Measurements from ENCODE around the gene AIFM1. TPM values are rescaled to one million over a fixed set of nuclear protein-coding genes. Genes with fewer than 3 reads are reported as not detected.

The AIFM1 gene
- total RNA-seq, 1 donor, result 15.2 TPM

- Histone ChIP-seq H3K4me3 (ENCODE audit: insufficient read depth, low read length) (no peak overlapping the region), H3K4me1 (ENCODE audit: insufficient read depth, low read length) (peaks cover 14% of the 10 kb centered on the region), H3K27me3 (ENCODE audit: insufficient read depth, low read length) (no peaks in the 10 kb centered on the region), H3K79me2 (ENCODE audit: insufficient read depth, low read length) (peaks cover 37% of the 10 kb centered on the region), H4K20me1 (ENCODE audit: insufficient read depth, low read length) (peaks cover 18% of the 10 kb centered on the region), H3K27ac (ENCODE audit: low read depth, low read length) (peak overlapping the region; percentile 60), H2AFZ (ENCODE audit: low read length) (no peak overlapping the region), H3K36me3 (ENCODE audit: insufficient read depth, low read length) (no peaks in the 10 kb centered on the region), H3K9me3 (ENCODE audit: low read depth, low read length) (no peaks in the 10 kb centered on the region), H3K4me2 (ENCODE audit: insufficient read depth, low read length) (no peak overlapping the region)
- no peak for TF ChIP-seq CTCF (IDR thresholded peaks at IDR 0.05; ENCODE audit: extremely low read depth, low read depth, low read length)
- DNase-seq (ENCODE audit: insufficient read length, low spot score, missing footprints), result peak; percentile 76
These were observed 84.1 kb downstream of the AIFM1 start for GRCh38 chrX:130081421-130082045.

GRCh38 chrX:130080791-130081367, 84.8 kb downstream of the AIFM1 start:
- Histone ChIP-seq H4K20me1 (ENCODE audit: insufficient read depth, low read length) (peaks cover 14% of the 10 kb centered on the region), H3K9me3 (ENCODE audit: low read depth, low read length) (no peaks in the 10 kb centered on the region), H3K4me3 (ENCODE audit: insufficient read depth, low read length) (no peak overlapping the region), H3K27ac (ENCODE audit: low read depth, low read length) (no peak overlapping the region), H2AFZ (ENCODE audit: low read length) (no peak overlapping the region), H3K79me2 (ENCODE audit: insufficient read depth, low read length) (peaks cover 31% of the 10 kb centered on the region), H3K27me3 (ENCODE audit: insufficient read depth, low read length) (no peaks in the 10 kb centered on the region), H3K4me2 (ENCODE audit: insufficient read depth, low read length) (no peak overlapping the region), H3K36me3 (ENCODE audit: insufficient read depth, low read length) (no peaks in the 10 kb centered on the region), H3K4me1 (ENCODE audit: insufficient read depth, low read length) (peaks cover 14% of the 10 kb centered on the region)
- DNase-seq (ENCODE audit: insufficient read length, low spot score, missing footprints), result peak; percentile 53
- no peak for TF ChIP-seq CTCF (IDR thresholded peaks at IDR 0.05; ENCODE audit: extremely low read depth, low read depth, low read length)

GRCh38 chrX:130079824-130080406, 85.7 kb downstream of the AIFM1 start:
- Histone ChIP-seq H3K27me3 (ENCODE audit: insufficient read depth, low read length) (no peaks in the 10 kb centered on the region), H3K79me2 (ENCODE audit: insufficient read depth, low read length) (peaks cover 21% of the 10 kb centered on the region), H3K36me3 (ENCODE audit: insufficient read depth, low read length) (no peaks in the 10 kb centered on the region), H3K27ac (ENCODE audit: low read depth, low read length) (no peak overlapping the region), H4K20me1 (ENCODE audit: insufficient read depth, low read length) (peaks cover 10% of the 10 kb centered on the region), H3K4me1 (ENCODE audit: insufficient read depth, low read length) (peaks cover 14% of the 10 kb centered on the region), H3K4me2 (ENCODE audit: insufficient read depth, low read length) (no peak overlapping the region), H3K9me3 (ENCODE audit: low read depth, low read length) (no peaks in the 10 kb centered on the region), H3K4me3 (ENCODE audit: insufficient read depth, low read length) (no peak overlapping the region), H2AFZ (ENCODE audit: low read length) (no peak overlapping the region)
- DNase-seq (ENCODE audit: insufficient read length, low spot score, missing footprints), result peak; percentile 95
- TF ChIP-seq CTCF (IDR thresholded peaks at IDR 0.05; ENCODE audit: extremely low read depth, low read depth, low read length), result peak; percentile 82

Other genes with a start within 250 kb of the AIFM1 start
- 1.4 and 1.8 TPM in 2 replicates for gene BCORL1, start 183.2 kb downstream of the AIFM1 start, total RNA-seq
- gene ELF4, start 55.3 kb downstream of the AIFM1 start, total RNA-seq, result 24.8 and 25.0 TPM in 2 replicates
- 6.2 and 8.0 TPM in 2 replicates for gene RAB33A, start 6.1 kb upstream of the AIFM1 start, total RNA-seq
- 5.4 and 6.2 TPM in 2 replicates for gene ZNF280C, start 103.1 kb upstream of the AIFM1 start, total RNA-seq
- gene SLC25A14, start 174.1 kb upstream of the AIFM1 start, total RNA-seq, result 10.9 and 13.3 TPM in 2 replicates
- gene GPR119, start 219.8 kb upstream of the AIFM1 start, total RNA-seq, result not detected in 2 replicates
- 25.0 and 26.5 TPM in 2 replicates for gene RBMX2, start 236.1 kb upstream of the AIFM1 start, total RNA-seq